Liver (tissue), 3 donors: ENCODE results near the gene IL1RAPL2.

Experiments
- ATF3 ChIP-seq: IDR thresholded peaks from 2 replicates; pipeline ENCODE4 v1.6.1; 2016; ENCODE audit warnings: antibody characterized with exemption
- CTCF ChIP-seq: fragments of 150-350 bp; IDR thresholded peaks from 2 replicates; pipeline ENCODE4 v1.5.1; 2017; ENCODE audit warnings: improper control_type of control experiment, low read depth, low read length; ENCODE audit not compliant: missing input control
- EGR1 ChIP-seq, 2 donors: IDR thresholded peaks; 2 replicates each; pipeline ENCODE4 v1.6.1; 2016 to 2018; ENCODE audit warnings: antibody characterized with exemption in 2 of 2, low read depth in 2 of 2
- FOXA1 ChIP-seq: IDR thresholded peaks from 2 replicates; pipeline ENCODE4 v1.6.1; 2016; ENCODE audit warnings: antibody characterized with exemption
- RAD21 ChIP-seq, 2 donors: IDR thresholded peaks; 2 replicates each; pipeline ENCODE4 v1.6.1; 2016; ENCODE audit warnings: antibody characterized with exemption in 2 of 2, mild to moderate bottlenecking in 2 of 2
- RXRA ChIP-seq, 2 donors: IDR thresholded peaks; 2 replicates each; pipeline ENCODE4 v1.6.1; 2017 to 2018; ENCODE audit warnings: antibody characterized with exemption in 2 of 2, mild to moderate bottlenecking in 1 of 2
- TAF1 ChIP-seq: conservative IDR thresholded peaks from 2 replicates; pipeline ENCODE4 v1.6.1; 2016; ENCODE audit warnings: antibody characterized with exemption, mild to moderate bottlenecking
- YY1 ChIP-seq: IDR thresholded peaks from 2 replicates; pipeline ENCODE4 v1.6.1; 2016; ENCODE audit warnings: antibody characterized with exemption, mild to moderate bottlenecking
- donor health status: healthy.
- donor health status: healthy.

- TF ChIP-seq YY1 (no peak), CTCF (no peak), RXRA (IDR thresholded peaks at IDR 0.05) (no peak), TAF1 (no peak), RAD21 (IDR thresholded peaks at IDR 0.05) (no peak), EGR1 (IDR thresholded peaks at IDR 0.05; ENCODE audit: low read depth in 2 of 2) (no peak), FOXA1 (no peak), ATF3 (no peak)
Measured at GRCh38 chrX:104697294-104697693, 131.3 kb downstream of the IL1RAPL2 start.
